ENCODE data around the gene CUL5.

CUL5 gene

DNA sequence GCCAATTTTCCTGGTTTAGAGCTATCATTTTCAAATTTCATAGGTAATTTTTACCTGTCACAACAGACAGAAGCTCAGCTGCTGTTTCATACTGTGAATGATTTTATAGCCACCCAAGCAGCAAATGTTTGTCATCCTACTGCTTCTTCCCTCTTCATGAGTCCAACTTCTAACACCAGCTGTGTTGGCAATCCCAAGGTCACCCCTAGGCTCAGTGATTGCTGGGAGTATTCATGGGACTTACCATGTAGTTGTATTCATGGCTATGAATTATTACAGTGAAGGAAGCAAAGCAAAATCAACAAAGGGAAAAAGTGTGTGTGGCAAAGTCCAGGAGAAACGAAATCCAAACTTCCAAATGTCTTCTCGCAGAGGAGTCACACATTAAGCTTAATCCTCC lies 28.5 kb downstream of the CUL5 start:
- no peak overlapping the region for H2AK5ac ChIP-seq (ENCODE audit: low read depth, low read length)
- H2BK120ac ChIP-seq (ENCODE audit: low read depth, low read length): no peak overlapping the region
- no peak overlapping the region for H4K8ac ChIP-seq (ENCODE audit: low read depth, low read length)
- WGBS, 2 donors (ENCODE audit: extremely low coverage in 2 of 2, insufficient read length in 2 of 2, insufficient replicate concordance in 1 of 2): no CpG with 5 or more reads among the region's 2 CpGs
- no peak overlapping the region for H3K14ac ChIP-seq (ENCODE audit: low read length)
- DNase-seq (ENCODE audit: low spot score): no peak
- H2BK12ac ChIP-seq (ENCODE audit: low read length): no peak overlapping the region
- H3K23ac ChIP-seq (ENCODE audit: low read depth, low read length, poor library complexity): no peak overlapping the region
- H2BK5ac ChIP-seq (ENCODE audit: low read length): no peak overlapping the region
- H3K36me3 ChIP-seq (replicated peaks in 1 of 2; ENCODE audit: control insufficient read depth in 2 of 2, insufficient read depth in 2 of 2, low read length in 2 of 2): peaks cover 7 to 88% of the 10 kb centered on the region in 2 donors
- H3K9me3 ChIP-seq (replicated peaks in 1 of 2; ENCODE audit: control insufficient read depth in 2 of 2, insufficient read depth in 1 of 2, low read depth in 1 of 2, low read length in 2 of 2): no peaks in the 10 kb centered on the region
- H3K18ac ChIP-seq (ENCODE audit: low read length): no peak overlapping the region
- H3K9ac ChIP-seq (ENCODE audit: low read depth, low read length, poor library complexity): no peak overlapping the region
- H3K4me3 ChIP-seq (ENCODE audit: low read length in 2 of 2): no peak overlapping the region
- peaks cover 3% of the 10 kb centered on the region for H3K79me1 ChIP-seq (ENCODE audit: low read depth, low read length)
- no peak overlapping the region for H2AFZ ChIP-seq (ENCODE audit: low read length)
- H2BK15ac ChIP-seq (ENCODE audit: low read length): no peak overlapping the region
- no peak overlapping the region for H3K27ac ChIP-seq (replicated peaks; ENCODE audit: low read length)
- H4K91ac ChIP-seq (ENCODE audit: low read depth, low read length, poor library complexity): no peak overlapping the region
- H3K4me1 ChIP-seq (ENCODE audit: control insufficient read depth in 2 of 2, insufficient read depth in 1 of 2, low read depth in 1 of 2, low read length in 2 of 2): no peaks in the 10 kb centered on the region
- no peaks in the 10 kb centered on the region for H3K27me3 ChIP-seq (ENCODE audit: control insufficient read depth in 3 of 3, insufficient read depth in 3 of 3, low read depth in 1 of 3, low read length in 3 of 3)
- H3K4ac ChIP-seq (ENCODE audit: low read length): no peak overlapping the region
- H3K4me2 ChIP-seq (ENCODE audit: insufficient read depth, low read length, poor library complexity, severe bottlenecking): no peak overlapping the region

DNA sequence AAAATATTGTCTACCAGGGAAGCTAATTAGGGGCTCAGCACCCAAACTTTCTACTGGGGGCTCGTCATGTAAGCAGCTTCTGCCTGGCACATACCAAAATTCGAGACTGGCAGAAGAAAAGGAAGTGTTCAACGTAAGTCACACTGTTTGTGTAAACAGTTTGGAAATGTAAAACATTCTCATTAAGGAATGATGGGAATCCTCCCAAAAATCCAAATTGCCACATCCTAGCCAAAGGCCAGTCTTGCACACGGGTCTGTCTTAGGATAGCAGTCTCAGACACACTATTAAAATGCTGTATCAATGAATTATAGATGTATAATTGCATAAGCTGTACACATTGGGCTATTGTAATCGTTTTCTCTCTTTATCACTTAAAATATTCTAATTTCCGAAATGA lies 28.9 kb downstream of the CUL5 start:
- no peak overlapping the region for H3K18ac ChIP-seq (ENCODE audit: low read length)
- no CpG with 5 or more reads among the region's 6 CpGs for WGBS, 2 donors (ENCODE audit: extremely low coverage in 2 of 2, insufficient read length in 2 of 2, insufficient replicate concordance in 1 of 2)
- no peak overlapping the region for H4K91ac ChIP-seq (ENCODE audit: low read depth, low read length, poor library complexity)
- H3K9me3 ChIP-seq (replicated peaks in 1 of 2; ENCODE audit: control insufficient read depth in 2 of 2, insufficient read depth in 1 of 2, low read depth in 1 of 2, low read length in 2 of 2): no peaks in the 10 kb centered on the region
- DNase-seq (ENCODE audit: low spot score): no peak
- no peak overlapping the region for H3K23ac ChIP-seq (ENCODE audit: low read depth, low read length, poor library complexity)
- H2BK5ac ChIP-seq (ENCODE audit: low read length): no peak overlapping the region
- H2AFZ ChIP-seq (ENCODE audit: low read length): no peak overlapping the region
- H3K27ac ChIP-seq (replicated peaks; ENCODE audit: low read length): no peak overlapping the region
- H3K4me3 ChIP-seq (ENCODE audit: low read length in 2 of 2): no peak overlapping the region
- no peak overlapping the region for H2AK5ac ChIP-seq (ENCODE audit: low read depth, low read length)
- H3K14ac ChIP-seq (ENCODE audit: low read length): no peak overlapping the region
- H3K4me1 ChIP-seq (ENCODE audit: control insufficient read depth in 2 of 2, insufficient read depth in 1 of 2, low read depth in 1 of 2, low read length in 2 of 2): no peaks in the 10 kb centered on the region
- H3K79me1 ChIP-seq (ENCODE audit: low read depth, low read length): peaks cover 3% of the 10 kb centered on the region
- no peak overlapping the region for H2BK120ac ChIP-seq (ENCODE audit: low read depth, low read length)
- no peak overlapping the region for H3K9ac ChIP-seq (ENCODE audit: low read depth, low read length, poor library complexity)
- H3K27me3 ChIP-seq (ENCODE audit: control insufficient read depth in 3 of 3, insufficient read depth in 3 of 3, low read depth in 1 of 3, low read length in 3 of 3): no peaks in the 10 kb centered on the region
- no peak overlapping the region for H4K8ac ChIP-seq (ENCODE audit: low read depth, low read length)
- no peak overlapping the region for H3K4me2 ChIP-seq (ENCODE audit: insufficient read depth, low read length, poor library complexity, severe bottlenecking)
- peaks cover 7 to 90% of the 10 kb centered on the region in 2 donors for H3K36me3 ChIP-seq (replicated peaks in 1 of 2; ENCODE audit: control insufficient read depth in 2 of 2, insufficient read depth in 2 of 2, low read length in 2 of 2)
- H2BK15ac ChIP-seq (ENCODE audit: low read length): no peak overlapping the region
- H2BK12ac ChIP-seq (ENCODE audit: low read length): no peak overlapping the region
- no peak overlapping the region for H3K4ac ChIP-seq (ENCODE audit: low read length)

DNA sequence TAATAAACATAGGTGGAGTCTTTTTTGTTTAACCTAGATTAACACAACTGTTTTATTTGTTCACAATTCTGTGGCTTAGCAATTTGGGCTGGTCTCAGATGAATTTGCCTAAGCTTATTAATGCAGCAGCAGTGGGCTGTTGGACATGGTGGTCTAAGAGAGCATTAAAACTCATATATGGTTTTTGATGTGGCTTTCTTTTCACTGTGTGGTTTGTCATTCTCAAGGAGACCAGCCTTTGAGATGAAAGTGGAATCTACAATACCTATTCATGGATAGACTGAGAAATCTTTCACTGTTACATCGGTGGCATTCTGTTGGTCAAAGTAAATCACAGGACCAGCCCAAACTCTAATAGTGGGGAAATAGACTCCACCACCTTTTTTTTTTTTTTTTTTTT lies 39.6 kb downstream of the CUL5 start:
- Histone ChIP-seq H3K18ac (ENCODE audit: low read length) (no peak overlapping the region), H3K4me3 (ENCODE audit: low read length in 2 of 2) (no peak overlapping the region)

DNA sequence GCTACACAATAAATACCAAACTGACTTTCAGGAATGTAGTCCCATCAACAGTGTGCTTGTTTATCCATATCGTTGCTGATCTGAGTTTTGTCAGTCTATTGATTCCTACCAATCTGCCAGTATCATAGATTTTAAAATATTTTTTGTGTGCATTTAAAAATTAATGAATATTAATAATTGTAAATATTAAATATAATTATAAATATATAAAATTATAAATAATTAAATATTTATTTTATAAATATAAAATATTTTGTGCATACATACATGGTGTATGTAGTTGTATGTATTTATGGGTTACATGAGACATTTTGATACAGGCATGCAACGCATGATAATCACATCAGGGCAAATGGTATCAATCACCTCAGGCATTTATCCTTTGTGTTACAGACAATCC lies 53.6 kb downstream of the CUL5 start:
- no peak overlapping the region for H2BK120ac ChIP-seq (ENCODE audit: low read depth, low read length)
- no peak overlapping the region for H3K4me3 ChIP-seq (ENCODE audit: low read length in 2 of 2)
- H2AFZ ChIP-seq (ENCODE audit: low read length): no peak overlapping the region
- H2AK5ac ChIP-seq (ENCODE audit: low read depth, low read length): no peak overlapping the region
- no peaks in the 10 kb centered on the region for H3K4me1 ChIP-seq (ENCODE audit: control insufficient read depth in 2 of 2, insufficient read depth in 1 of 2, low read depth in 1 of 2, low read length in 2 of 2)
- H3K9ac ChIP-seq (ENCODE audit: low read depth, low read length, poor library complexity): no peak overlapping the region
- no peak overlapping the region for H2BK15ac ChIP-seq (ENCODE audit: low read length)
- no peak overlapping the region for H3K4me2 ChIP-seq (ENCODE audit: insufficient read depth, low read length, poor library complexity, severe bottlenecking)
- H3K4ac ChIP-seq (ENCODE audit: low read length): no peak overlapping the region
- H3K23ac ChIP-seq (ENCODE audit: low read depth, low read length, poor library complexity): no peak overlapping the region
- H2BK12ac ChIP-seq (ENCODE audit: low read length): no peak overlapping the region
- no peak overlapping the region for H3K27ac ChIP-seq (replicated peaks; ENCODE audit: low read length)
- peaks cover 4 to 88% of the 10 kb centered on the region in 2 donors for H3K36me3 ChIP-seq (replicated peaks in 1 of 2; ENCODE audit: control insufficient read depth in 2 of 2, insufficient read depth in 2 of 2, low read length in 2 of 2)
- H4K8ac ChIP-seq (ENCODE audit: low read depth, low read length): no peak overlapping the region
- no CpG with 5 or more reads among the region's 2 CpGs for WGBS, 2 donors (ENCODE audit: extremely low coverage in 2 of 2, insufficient read length in 2 of 2, insufficient replicate concordance in 1 of 2)
- H3K79me1 ChIP-seq (ENCODE audit: low read depth, low read length): no peaks in the 10 kb centered on the region
- no peak overlapping the region for H3K18ac ChIP-seq (ENCODE audit: low read length)
- no peak overlapping the region for H4K91ac ChIP-seq (ENCODE audit: low read depth, low read length, poor library complexity)
- H3K9me3 ChIP-seq (replicated peaks in 1 of 2; ENCODE audit: control insufficient read depth in 2 of 2, insufficient read depth in 1 of 2, low read depth in 1 of 2, low read length in 2 of 2): peaks cover 0 to 10% of the 10 kb centered on the region in 2 donors
- H2BK5ac ChIP-seq (ENCODE audit: low read length): no peak overlapping the region
- no peaks in the 10 kb centered on the region for H3K27me3 ChIP-seq (ENCODE audit: control insufficient read depth in 3 of 3, insufficient read depth in 3 of 3, low read depth in 1 of 3, low read length in 3 of 3)
- H3K14ac ChIP-seq (ENCODE audit: low read length): no peak overlapping the region
- no peak for DNase-seq (ENCODE audit: low spot score)

More for the DNA sequence above, 39.6 kb downstream of the CUL5 start:
- Histone ChIP-seq H3K79me1 (ENCODE audit: low read depth, low read length) (peaks cover 2% of the 10 kb centered on the region), H3K9ac (ENCODE audit: low read depth, low read length, poor library complexity) (no peak overlapping the region), H3K4ac (ENCODE audit: low read length) (no peak overlapping the region), H3K27ac (replicated peaks; ENCODE audit: low read length) (no peak overlapping the region), H2BK12ac (ENCODE audit: low read length) (no peak overlapping the region), H3K27me3 (ENCODE audit: control insufficient read depth in 3 of 3, insufficient read depth in 3 of 3, low read depth in 1 of 3, low read length in 3 of 3) (no peaks in the 10 kb centered on the region), H3K14ac (ENCODE audit: low read length) (no peak overlapping the region), H4K91ac (ENCODE audit: low read depth, low read length, poor library complexity) (no peak overlapping the region), H2BK5ac (ENCODE audit: low read length) (no peak overlapping the region), H3K4me2 (ENCODE audit: insufficient read depth, low read length, poor library complexity, severe bottlenecking) (no peak overlapping the region), H3K23ac (ENCODE audit: low read depth, low read length, poor library complexity) (no peak overlapping the region), H2BK120ac (ENCODE audit: low read depth, low read length) (no peak overlapping the region), H3K9me3 (replicated peaks in 1 of 2; ENCODE audit: control insufficient read depth in 2 of 2, insufficient read depth in 1 of 2, low read depth in 1 of 2, low read length in 2 of 2) (no peaks in the 10 kb centered on the region), H2AFZ (ENCODE audit: low read length) (no peak overlapping the region), H2AK5ac (ENCODE audit: low read depth, low read length) (no peak overlapping the region), H3K4me1 (ENCODE audit: control insufficient read depth in 2 of 2, insufficient read depth in 1 of 2, low read depth in 1 of 2, low read length in 2 of 2) (no peaks in the 10 kb centered on the region), H3K36me3 (replicated peaks in 1 of 2; ENCODE audit: control insufficient read depth in 2 of 2, insufficient read depth in 2 of 2, low read length in 2 of 2) (peaks cover 5 to 83% of the 10 kb centered on the region in 2 donors), H4K8ac (ENCODE audit: low read depth, low read length) (no peak overlapping the region), H2BK15ac (ENCODE audit: low read length) (no peak overlapping the region)
- no CpG with 5 or more reads among the region's 1 CpG for WGBS, 2 donors (ENCODE audit: extremely low coverage in 2 of 2, insufficient read length in 2 of 2, insufficient replicate concordance in 1 of 2)
- DNase-seq (ENCODE audit: low spot score): no peak

All from neuronal stem cell (in vitro differentiated cells).